Gastrocnemius medialis (tissue), 4 donors: ENCODE data around the gene ZBTB2.

Source experiments
- CTCF ChIP-seq, 5 experiments: fragments of 450-650 bp in 3 of 5; fragments of 200-600 bp in 2 of 5; sonication (generic) in 2 of 5; IDR thresholded peaks in 4 of 5; conservative IDR thresholded peaks in 1 of 5; 1 replicate in 4 of 5; 2 replicates in 1 of 5; pipeline ENCODE4 v1.5.1; 2016 to 2019; ENCODE audit warnings: antibody characterized with exemption in 5 of 5, mild to moderate bottlenecking in 3 of 5, moderate library complexity in 3 of 5
- POLR2A ChIP-seq, 2 donors: fragments of 450-650 bp; IDR thresholded peaks; one replicate each; pipeline ENCODE4 v1.6.1; 2017; ENCODE audit warnings: antibody characterized with exemption in 2 of 2, mild to moderate bottlenecking in 2 of 2, moderate library complexity in 2 of 2

DNA sequence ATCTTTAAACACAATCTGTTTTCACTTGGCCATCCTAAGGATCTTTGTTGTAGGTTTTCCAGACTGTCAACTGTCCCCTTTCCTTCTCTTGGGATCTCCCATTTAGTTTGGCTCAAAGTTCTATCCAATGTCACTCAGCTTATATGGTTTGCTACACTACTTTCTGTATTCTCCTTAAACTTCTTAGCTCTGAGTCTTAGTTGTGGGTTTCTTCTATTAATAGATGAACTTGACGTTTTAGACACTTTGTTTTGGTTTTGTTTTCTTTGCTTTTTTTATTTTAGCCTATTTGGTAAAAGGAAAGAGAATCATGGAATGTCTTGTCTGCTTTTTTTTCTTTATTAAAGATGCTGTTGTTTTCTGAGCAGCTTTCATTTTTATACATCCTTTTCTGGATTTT lies 49.1 kb upstream of the ZBTB2 start:
- no peak for TF ChIP-seq CTCF (IDR thresholded peaks at IDR 0.05 in 4 of 5, conservative IDR thresholded peaks at IDR 0.05 in 1 of 5)
- TF ChIP-seq POLR2A (IDR thresholded peaks at IDR 0.05), result no peak
